GM21526 (cell line): Measurements from ENCODE around the gene EYA3.

Source experiments
- ATAC-seq: cut with Tn5 transposase; IDR thresholded peaks from one replicate; pipeline ENCODE4 v1.9.1; 2021; ENCODE audit warnings: moderate library complexity; ENCODE audit not compliant: unreplicated experiment, low FRiP score

EYA3 gene

GRCh38 chr1:28074892-28075511 lies 13.4 kb downstream of the EYA3 start:
- ATAC-seq, result no peak

GRCh38 chr1:28073867-28074266 lies 14.5 kb downstream of the EYA3 start:
- ATAC-seq, result no peak

GRCh38 chr1:28071813-28072212 lies 16.6 kb downstream of the EYA3 start:
- ATAC-seq, result no peak

- no peak for ATAC-seq
Observed at GRCh38 chr1:28070725-28071593, 17.5 kb downstream of the EYA3 start.

- no peak for ATAC-seq
Observed at GRCh38 chr1:28067523-28068090, 20.8 kb downstream of the EYA3 start.

- ATAC-seq, result no peak
Observed at GRCh38 chr1:28066393-28067154, 21.8 kb downstream of the EYA3 start.

- ATAC-seq, result no peak
Observed at GRCh38 chr1:28064064-28064463, 24.3 kb downstream of the EYA3 start.

- no peak for ATAC-seq
Observed at GRCh38 chr1:28062806-28063205, 25.6 kb downstream of the EYA3 start.

- ATAC-seq, result no peak
Observed at GRCh38 chr1:28058971-28059878, 29.2 kb downstream of the EYA3 start.

GRCh38 chr1:28058168-28058567 lies 30.2 kb downstream of the EYA3 start:
- ATAC-seq, result no peak

- no peak for ATAC-seq
Observed at GRCh38 chr1:28056129-28056925, 32.1 kb downstream of the EYA3 start.

- ATAC-seq, result no peak
Observed at GRCh38 chr1:28050776-28051175, 37.6 kb downstream of the EYA3 start.

GRCh38 chr1:28046716-28047115 lies 41.7 kb downstream of the EYA3 start:
- ATAC-seq, result no peak

GRCh38 chr1:28045777-28046176 lies 42.6 kb downstream of the EYA3 start:
- no peak for ATAC-seq

GRCh38 chr1:28044399-28044798 lies 44.0 kb downstream of the EYA3 start:
- ATAC-seq, result no peak

- no peak for ATAC-seq
Observed at GRCh38 chr1:28039341-28039740, 49.1 kb downstream of the EYA3 start.

GRCh38 chr1:28037946-28038345 lies 50.5 kb downstream of the EYA3 start:
- ATAC-seq, result no peak

GRCh38 chr1:28037206-28037605 lies 51.2 kb downstream of the EYA3 start:
- ATAC-seq, result no peak

GRCh38 chr1:28036431-28036830 lies 52.0 kb downstream of the EYA3 start:
- ATAC-seq, result no peak
